IPS DF 4.7 (cell line): ENCODE data around the gene TREM1.
"Not testable (repeated sequence)": the region's sequence is repeated elsewhere in the genome, so short reads cannot be mapped to it uniquely, and the experiment has no call there.

Source experiments
- DNase-seq: peaks from one replicate; pipeline ENCODE4 v3.0.0-alpha.2; 2013; ENCODE audit warnings: low spot score; ENCODE audit errors: extremely low read depth

TREM1 gene

GRCh38 chr6:41262401-41262800 lies 24.1 kb downstream of the TREM1 start:
- DNase-seq, result no peak

DNA sequence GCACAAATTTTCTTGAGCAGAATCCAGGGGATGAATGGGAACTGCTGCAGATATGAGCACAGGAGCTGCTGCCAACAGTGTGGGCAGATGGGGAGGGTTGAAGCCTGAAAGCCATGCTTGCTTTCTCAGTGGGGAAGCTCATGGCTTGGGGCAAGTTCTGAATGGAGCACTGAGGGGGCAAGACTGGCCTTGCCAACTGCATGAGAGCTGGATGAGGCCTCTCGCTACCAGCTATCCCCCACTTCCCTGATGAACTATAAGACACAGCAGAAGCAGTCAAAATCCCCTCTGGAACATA lies 28.3 kb downstream of the TREM1 start:
- no peak for DNase-seq

DNA sequence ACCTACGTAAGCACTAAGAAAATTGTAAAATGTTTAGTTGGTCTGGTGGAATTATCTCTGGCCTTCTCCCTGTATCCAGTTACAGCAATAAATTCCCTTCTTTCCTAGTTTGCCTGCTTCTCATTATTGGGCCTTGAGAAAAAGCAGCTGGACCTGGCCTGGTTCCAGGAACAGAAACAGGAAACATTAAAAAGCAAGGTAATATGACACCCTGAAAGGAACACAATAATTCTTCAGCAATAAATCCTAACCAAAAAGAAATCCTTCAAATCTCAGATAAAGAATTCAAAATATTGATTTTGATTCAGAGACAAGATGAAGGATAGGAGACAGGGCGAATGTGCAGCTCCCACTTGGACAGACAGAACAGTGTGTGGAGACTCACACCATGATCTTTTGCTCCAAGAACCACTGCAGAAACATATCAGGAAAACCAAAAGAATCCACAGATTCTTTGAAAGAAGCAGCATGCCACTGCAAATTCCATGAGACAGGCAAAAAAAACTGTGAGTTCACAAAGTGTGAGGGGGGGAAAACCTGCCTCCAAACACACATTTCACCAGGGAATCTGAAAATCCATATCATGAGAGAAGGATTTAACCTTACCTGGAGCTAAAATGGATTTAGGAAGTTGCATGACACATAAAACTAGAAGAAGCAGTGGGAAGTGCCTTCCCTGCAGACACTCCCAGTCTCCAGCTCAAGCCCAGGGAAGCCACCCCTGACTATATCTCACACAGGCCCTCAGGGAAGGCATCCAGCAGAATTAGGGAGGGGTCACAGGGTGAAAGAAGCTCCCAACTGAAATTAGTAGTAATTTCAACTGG lies 28.9 kb downstream of the TREM1 start:
- DNase-seq, result no peak

DNA sequence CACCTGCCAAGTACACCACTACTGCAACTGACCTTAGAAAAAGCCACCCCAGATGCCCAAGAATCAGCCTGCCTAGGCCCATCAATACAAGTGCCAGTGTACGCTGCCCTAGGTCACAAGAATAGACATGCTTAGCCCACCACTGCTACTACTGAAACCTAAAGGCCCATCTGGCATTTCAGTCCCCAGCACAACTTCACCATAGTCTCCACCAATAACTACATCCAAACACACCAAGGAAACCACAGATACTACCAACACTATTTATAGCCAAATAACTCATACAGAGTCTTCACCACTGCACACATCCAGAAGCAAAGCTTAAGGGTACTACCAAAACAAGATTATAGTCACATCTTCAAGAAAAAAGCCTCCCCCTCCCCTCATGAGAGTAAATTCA lies 30.1 kb downstream of the TREM1 start:
- no peak for DNase-seq

GRCh38 chr6:41255638-41256246 lies 30.7 kb downstream of the TREM1 start:
- DNase-seq, result no peak

GRCh38 chr6:41255110-41255509 lies 31.4 kb downstream of the TREM1 start:
- DNase-seq, result no peak

DNA sequence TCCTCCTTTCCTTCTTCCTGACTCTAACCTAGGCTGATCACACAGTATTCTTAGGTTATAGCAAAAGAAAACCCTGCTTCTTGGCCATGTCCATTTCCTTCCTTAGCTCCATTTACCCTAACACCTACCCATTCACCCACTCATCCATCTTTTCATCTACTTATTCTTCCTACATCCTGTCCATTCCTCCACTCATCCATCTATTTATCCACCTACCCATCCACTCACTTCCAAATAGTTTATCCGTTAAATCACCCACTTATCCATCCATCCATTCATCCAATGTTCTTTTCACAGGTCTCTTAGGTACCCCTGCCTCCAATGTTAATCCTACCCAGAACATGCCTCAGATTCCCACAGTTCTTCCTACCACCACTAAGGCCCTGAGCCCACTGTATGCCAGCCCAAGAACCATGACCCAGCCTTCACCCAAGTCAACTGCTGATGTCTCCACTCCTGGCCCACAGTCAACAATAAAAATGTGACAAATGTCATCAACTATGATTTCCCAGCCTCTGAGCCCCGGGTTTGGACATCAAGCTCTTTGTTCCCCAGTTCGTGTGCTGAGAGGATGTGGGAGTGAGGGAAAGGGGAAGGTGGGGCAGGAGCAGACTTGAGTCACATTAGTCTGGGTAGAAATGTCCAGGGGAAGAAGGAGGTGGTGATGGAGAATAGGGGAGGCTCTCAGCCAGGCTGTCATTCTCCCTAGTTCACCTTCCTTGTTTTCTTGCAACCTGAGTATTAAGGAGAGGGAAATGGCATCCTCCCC lies 33.9 kb downstream of the TREM1 start:
- no peak for DNase-seq

DNA sequence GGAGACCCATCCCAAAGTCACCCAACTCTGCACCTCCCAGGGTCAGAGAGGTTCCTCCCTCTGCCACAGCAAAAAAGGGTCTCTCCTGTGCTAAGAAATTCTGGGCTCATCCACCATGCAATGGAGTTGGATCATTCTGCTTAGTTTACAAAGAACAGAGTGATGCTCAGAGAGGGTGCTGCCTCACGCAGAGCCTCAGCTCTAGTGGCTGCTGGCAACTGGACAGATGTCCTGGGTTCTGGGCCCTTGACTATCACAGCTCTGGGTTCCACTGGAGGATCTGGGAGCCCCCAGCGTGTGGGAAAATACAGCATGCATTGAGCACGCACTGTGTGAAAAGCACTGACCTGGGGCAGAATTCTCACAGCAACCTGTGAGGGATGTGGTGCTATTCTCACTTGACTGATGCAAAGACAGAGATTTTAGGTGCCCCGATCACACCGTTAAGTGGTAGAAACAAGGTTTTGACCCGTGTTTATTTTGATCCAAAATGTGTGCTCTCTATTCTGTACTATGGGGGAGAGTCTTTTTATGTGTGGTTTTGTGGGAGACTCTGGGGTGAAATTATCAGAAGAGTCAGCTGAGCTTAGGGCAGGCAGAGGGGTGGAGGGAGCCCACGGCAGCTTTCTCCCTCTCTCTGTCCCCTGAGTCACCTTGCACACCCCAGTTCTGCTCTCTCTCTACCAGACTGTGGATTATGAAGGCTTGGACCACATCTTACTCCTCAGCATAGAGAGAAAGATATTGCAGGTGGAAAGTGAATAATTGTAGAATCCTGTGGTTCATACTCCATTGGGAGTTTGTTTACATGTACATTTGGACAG lies 38.4 kb downstream of the TREM1 start:
- DNase-seq, result no peak

GRCh38 chr6:41247288-41247865 lies 39.1 kb downstream of the TREM1 start:
- DNase-seq, result no peak

DNA sequence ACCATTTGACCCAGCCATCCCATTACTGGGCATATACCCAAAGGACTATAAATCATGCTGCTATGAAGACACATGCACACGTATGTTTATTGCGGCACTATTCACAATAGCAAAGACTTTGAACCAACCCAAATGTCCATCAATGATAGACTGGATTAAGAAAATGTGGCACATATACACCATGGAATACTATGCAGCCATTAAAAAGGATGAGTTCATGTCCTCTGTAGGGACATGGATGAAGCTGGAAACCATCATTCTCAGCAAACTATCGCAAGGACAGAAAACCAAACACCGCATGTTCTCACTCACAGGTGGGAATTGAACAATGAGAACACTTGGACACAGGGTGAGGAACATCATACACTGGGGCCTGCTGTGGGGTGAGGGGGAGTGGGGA lies 40.0 kb downstream of the TREM1 start:
- DNase-seq, result not testable (repeated sequence)

GRCh38 chr6:41239467-41240159 lies 46.9 kb downstream of the TREM1 start:
- DNase-seq, result no peak

- DNase-seq, result no peak
Observed at GRCh38 chr6:41237128-41237527, 49.4 kb downstream of the TREM1 start.

DNA sequence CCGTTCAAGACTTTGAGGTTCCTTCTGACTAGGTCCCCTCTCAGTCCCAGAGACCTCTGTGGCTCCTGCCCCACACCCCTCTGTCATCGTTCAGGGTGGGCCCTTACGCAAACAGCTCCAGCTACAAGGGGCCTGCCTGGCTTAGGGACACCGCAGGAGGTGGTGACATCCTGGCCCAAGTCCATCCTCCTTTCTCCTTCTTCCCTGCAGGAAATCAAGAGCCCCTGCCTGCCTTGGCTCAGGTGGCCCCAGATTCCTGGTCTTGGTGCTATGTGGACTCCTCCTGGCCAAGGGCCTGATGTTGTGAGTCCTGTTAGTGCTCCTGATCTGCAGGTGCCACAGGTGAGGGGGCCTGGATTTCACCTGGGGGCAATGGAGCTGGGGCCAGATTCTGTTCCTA lies 50.2 kb downstream of the TREM1 start:
- no peak for DNase-seq

GRCh38 chr6:41232667-41233066 lies 53.8 kb downstream of the TREM1 start:
- no peak for DNase-seq

GRCh38 chr6:41231246-41231645 lies 55.2 kb downstream of the TREM1 start:
- no peak for DNase-seq

- no peak for DNase-seq
Observed at GRCh38 chr6:41229721-41230120, 56.8 kb downstream of the TREM1 start.

- DNase-seq, result no peak
Observed at GRCh38 chr6:41228616-41229015, 57.9 kb downstream of the TREM1 start.

GRCh38 chr6:41228096-41228495 lies 58.4 kb downstream of the TREM1 start, which contains the start of gene TREML4:
TREML4 (plus strand) TSS chr6:41228349; CDS start chr6:41228428, 79 bp downstream.
- no peak for DNase-seq

DNA sequence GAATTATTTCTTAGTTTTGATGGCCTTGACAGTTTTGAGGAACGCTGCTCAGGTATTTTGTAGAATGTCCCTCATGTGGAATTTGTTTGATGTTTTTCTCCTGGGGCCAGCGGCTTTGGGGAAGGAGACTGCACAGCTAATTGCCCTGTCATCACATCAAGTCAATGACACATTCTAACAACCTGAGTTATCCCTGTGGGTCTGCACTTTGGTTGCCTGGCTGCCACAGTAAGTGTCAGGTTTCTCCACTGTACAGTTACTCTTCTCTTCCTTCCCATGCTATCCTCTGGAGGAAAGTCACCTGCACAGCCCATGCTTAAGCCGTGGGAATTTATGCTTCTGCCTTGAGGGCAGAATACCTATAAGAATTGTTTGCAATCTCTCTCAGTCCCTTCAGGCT lies 59.7 kb downstream of the TREM1 start:
- DNase-seq, result no peak

GRCh38 chr6:41224800-41225199 lies 61.7 kb downstream of the TREM1 start:
- no peak for DNase-seq
